Osteoblast (primary cell): ENCODE measurements around the gene CAPZB. TPM values are rescaled to one million over a fixed set of nuclear protein-coding genes. Genes with fewer than 3 reads are reported as not detected.

ENCODE experiments used
- DNase-seq: peaks from one replicate; pipeline ENCODE4 v3.0.0; 2011; ENCODE audit warnings: low spot score, mixed read lengths; ENCODE audit not compliant: insufficient read length; ENCODE audit errors: missing footprints
- H2AFZ ChIP-seq: 2 replicates; pipeline ENCODE4 v1.6.0; 2011; ENCODE audit warnings: mild to moderate bottlenecking, low read length
- H3K27ac ChIP-seq: 2 replicates; pipeline ENCODE4 v1.5.1; 2011; ENCODE audit warnings: mild to moderate bottlenecking, low read depth, low read length, moderate library complexity
- H3K27me3 ChIP-seq: 2 replicates; pipeline ENCODE4 v1.6.0; 2012; ENCODE audit warnings: mild to moderate bottlenecking, control low read depth, inconsistent platforms, low read length, moderate library complexity; ENCODE audit not compliant: insufficient read depth
- H3K36me3 ChIP-seq: 2 replicates; pipeline ENCODE4 v1.5.1; 2011; ENCODE audit warnings: mild to moderate bottlenecking, low read length, control low read depth, moderate library complexity; ENCODE audit not compliant: insufficient read depth
- H3K4me1 ChIP-seq: 2 replicates; pipeline ENCODE4 v1.5.1; 2011; ENCODE audit warnings: mild to moderate bottlenecking, low read length, control low read depth, moderate library complexity; ENCODE audit not compliant: insufficient read depth
- H3K4me2 ChIP-seq: 2 replicates; pipeline ENCODE4 v1.6.0; 2011; ENCODE audit warnings: mild to moderate bottlenecking, low read length; ENCODE audit not compliant: insufficient read depth
- H3K4me3 ChIP-seq: fragments of 200-600 bp; sonication (generic); 3 replicates; pipeline ENCODE4 v1.5.1; 2012; ENCODE audit warnings: mild to moderate bottlenecking, low read length, inconsistent platforms; ENCODE audit not compliant: insufficient read depth
- H3K79me2 ChIP-seq: 2 replicates; pipeline ENCODE4 v1.6.0; 2012; ENCODE audit warnings: mild to moderate bottlenecking, low read length, control low read depth, inconsistent platforms; ENCODE audit not compliant: insufficient read depth
- H3K9me3 ChIP-seq: 2 replicates; pipeline ENCODE4 v1.5.1; 2011; ENCODE audit warnings: low read depth, low read length, control low read depth
- H4K20me1 ChIP-seq: 2 replicates; pipeline ENCODE4 v1.6.0; 2012; ENCODE audit warnings: mild to moderate bottlenecking, low read length, control low read depth; ENCODE audit not compliant: insufficient read depth
- total RNA-seq: library from RNA; depleted of rRNA; stranded (reverse); fragments of >200 nt; gene quantifications from 2 replicates; pipeline ENCODE4 v1.2.3, GENCODE V29; 2012
- TF ChIP-seq, protein P1 (sequence below): IDR thresholded peaks from 2 replicates; pipeline ENCODE4 v1.5.1; 2011; ENCODE audit warnings: mild to moderate bottlenecking, low read depth, low read length, moderate library complexity; ENCODE audit errors: extremely low read depth

The CAPZB gene
- total RNA-seq, 1 donor: 217 TPM

DNA sequence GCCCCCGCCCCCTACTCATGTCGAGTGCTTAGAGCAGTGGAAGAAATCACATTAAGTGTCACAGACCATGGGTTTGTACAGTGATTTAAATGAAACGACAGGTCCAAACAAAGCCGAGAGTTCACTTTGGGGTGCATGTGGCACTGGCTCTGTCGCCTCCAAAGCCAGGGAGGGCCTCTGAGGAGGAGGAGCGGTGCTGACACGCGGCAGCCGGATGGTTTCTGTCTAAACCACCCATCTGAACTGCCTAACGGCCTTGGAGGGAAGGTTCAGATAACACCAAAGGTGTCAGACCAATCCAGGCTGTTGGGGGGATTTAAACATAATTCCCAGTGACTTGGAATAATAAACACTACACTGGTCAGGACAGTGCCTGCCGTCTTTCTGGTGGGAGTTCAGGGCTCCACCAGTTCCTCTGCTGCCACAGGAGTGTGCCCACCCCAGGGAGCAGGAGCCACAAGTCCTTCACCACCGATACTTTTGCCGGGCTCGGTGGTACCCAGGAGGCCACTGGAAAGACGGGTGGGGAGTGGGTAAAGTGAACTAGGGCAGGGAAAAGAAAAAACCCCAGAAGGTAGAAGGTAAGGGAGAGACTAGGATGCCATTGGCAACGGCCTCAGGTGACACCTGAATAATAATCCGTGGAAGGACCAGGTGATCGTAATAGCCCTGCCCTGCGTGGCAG lies 95.0 kb downstream of the CAPZB start:
- Histone ChIP-seq H3K27ac (peak overlapping the region; percentile 72), H3K36me3 (peaks cover 13% of the 10 kb centered on the region), H3K9me3 (no peaks in the 10 kb centered on the region), H3K4me1 (peaks cover 27% of the 10 kb centered on the region), H2AFZ (no peak overlapping the region), H3K4me2 (no peak overlapping the region), H3K79me2 (peaks cover 96% of the 10 kb centered on the region), H3K4me3 (no peak overlapping the region), H3K27me3 (no peaks in the 10 kb centered on the region), H4K20me1 (peaks cover 55% of the 10 kb centered on the region)
- TF ChIP-seq, protein P1, sequence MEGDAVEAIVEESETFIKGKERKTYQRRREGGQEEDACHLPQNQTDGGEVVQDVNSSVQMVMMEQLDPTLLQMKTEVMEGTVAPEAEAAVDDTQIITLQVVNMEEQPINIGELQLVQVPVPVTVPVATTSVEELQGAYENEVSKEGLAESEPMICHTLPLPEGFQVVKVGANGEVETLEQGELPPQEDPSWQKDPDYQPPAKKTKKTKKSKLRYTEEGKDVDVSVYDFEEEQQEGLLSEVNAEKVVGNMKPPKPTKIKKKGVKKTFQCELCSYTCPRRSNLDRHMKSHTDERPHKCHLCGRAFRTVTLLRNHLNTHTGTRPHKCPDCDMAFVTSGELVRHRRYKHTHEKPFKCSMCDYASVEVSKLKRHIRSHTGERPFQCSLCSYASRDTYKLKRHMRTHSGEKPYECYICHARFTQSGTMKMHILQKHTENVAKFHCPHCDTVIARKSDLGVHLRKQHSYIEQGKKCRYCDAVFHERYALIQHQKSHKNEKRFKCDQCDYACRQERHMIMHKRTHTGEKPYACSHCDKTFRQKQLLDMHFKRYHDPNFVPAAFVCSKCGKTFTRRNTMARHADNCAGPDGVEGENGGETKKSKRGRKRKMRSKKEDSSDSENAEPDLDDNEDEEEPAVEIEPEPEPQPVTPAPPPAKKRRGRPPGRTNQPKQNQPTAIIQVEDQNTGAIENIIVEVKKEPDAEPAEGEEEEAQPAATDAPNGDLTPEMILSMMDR: no peak
- DNase-seq: no peak

DNA sequence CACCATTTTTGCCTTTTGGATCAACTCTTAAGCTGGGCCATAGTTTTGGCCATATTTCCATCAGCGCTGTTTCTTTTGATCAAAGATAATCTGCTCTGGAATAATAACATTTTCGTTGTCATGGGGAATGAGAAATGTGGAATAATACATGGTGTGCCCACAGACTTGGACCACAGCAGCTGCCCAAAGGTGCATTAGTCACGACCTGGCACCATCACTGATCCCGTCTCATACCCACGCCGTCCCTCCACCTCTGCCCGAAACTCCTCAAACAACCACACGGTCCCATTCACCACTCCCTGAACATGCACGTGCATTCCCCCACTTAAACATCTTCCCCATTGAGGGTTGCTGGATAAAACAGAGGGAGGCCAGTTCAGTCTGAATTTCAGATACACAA lies 96.4 kb downstream of the CAPZB start:
- Histone ChIP-seq H2AFZ (no peak overlapping the region), H3K9me3 (no peaks in the 10 kb centered on the region), H3K4me2 (no peak overlapping the region), H3K27me3 (no peaks in the 10 kb centered on the region), H3K79me2 (peaks cover 96% of the 10 kb centered on the region), H3K36me3 (peaks cover 22% of the 10 kb centered on the region), H3K4me3 (no peak overlapping the region), H3K27ac (peak overlapping the region; percentile 30), H4K20me1 (peaks cover 50% of the 10 kb centered on the region), H3K4me1 (peaks cover 31% of the 10 kb centered on the region)
- TF ChIP-seq, protein P1: no peak
- no peak for DNase-seq

DNA sequence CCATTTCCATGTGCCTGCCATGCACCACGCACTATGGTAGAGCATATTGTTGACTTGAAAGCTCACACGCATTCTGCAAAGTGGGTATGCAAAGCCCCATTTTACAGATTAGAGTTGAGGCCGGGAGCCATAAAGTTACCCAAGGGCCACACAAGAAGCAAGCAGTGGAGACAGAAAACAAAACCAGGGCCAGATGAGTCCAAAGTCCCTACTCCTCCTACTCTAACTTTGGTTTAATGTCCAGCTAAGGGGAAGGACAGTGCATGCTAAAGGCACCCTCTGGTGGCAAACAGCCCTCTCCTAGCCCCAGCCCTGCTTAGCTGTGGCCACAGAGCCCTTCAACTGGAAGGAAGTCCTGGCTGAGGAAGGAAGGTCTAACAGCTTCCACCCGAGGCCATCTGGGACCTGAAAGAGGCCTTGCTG lies 98.3 kb downstream of the CAPZB start:
- peaks cover 50% of the 10 kb centered on the region for H4K20me1 ChIP-seq
- H3K27me3 ChIP-seq: no peaks in the 10 kb centered on the region
- no peak for DNase-seq
- H3K36me3 ChIP-seq: peaks cover 37% of the 10 kb centered on the region
- H3K4me2 ChIP-seq: no peak overlapping the region
- H3K9me3 ChIP-seq: no peaks in the 10 kb centered on the region
- no peak overlapping the region for H2AFZ ChIP-seq
- no peak overlapping the region for H3K4me3 ChIP-seq
- TF ChIP-seq, protein P1: no peak
- peak overlapping the region; percentile 65 for H3K27ac ChIP-seq
- peaks cover 92% of the 10 kb centered on the region for H3K79me2 ChIP-seq
- H3K4me1 ChIP-seq: peaks cover 31% of the 10 kb centered on the region

DNA sequence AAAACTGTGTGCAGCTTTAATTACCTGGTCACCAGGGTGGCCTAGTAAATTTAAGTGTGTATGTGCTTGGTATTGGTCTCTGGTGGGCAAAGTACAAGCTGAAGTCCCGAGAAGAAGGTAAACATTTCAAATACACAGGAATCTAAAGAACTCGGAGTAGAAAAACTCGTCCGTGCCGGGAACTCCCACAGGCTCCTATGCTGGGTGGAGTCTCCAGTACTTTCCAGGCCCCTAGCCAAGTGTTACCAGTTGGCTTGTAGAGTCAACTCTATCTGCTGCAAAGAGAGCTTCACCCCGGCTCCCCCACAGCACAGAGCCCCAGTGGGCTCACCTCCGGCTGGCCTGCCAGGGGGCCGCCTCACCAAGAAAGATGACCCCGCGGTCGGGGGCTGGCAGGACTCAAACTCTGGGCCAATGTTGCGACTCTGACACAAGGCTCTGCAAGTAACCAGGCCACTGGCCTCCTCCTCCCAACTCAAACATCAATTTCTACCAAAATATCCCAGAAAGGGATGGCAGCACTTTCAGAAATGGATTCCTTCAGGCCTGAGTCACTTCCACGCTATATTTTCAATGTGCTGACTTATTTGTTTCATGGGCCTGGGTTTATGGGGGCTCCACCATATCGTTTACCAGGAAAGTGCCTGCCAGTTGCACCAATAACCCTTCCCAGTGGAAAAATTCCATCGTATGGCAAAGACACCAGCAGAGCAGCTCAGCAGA lies 99.3 kb downstream of the CAPZB start:
- Histone ChIP-seq H3K27me3 (no peaks in the 10 kb centered on the region), H3K36me3 (peaks cover 41% of the 10 kb centered on the region), H3K79me2 (peaks cover 85% of the 10 kb centered on the region), H3K9me3 (no peaks in the 10 kb centered on the region), H4K20me1 (peaks cover 50% of the 10 kb centered on the region), H3K4me1 (peaks cover 26% of the 10 kb centered on the region), H3K27ac (peak overlapping the region; percentile 65), H2AFZ (no peak overlapping the region), H3K4me2 (peak overlapping the region; percentile 43), H3K4me3 (no peak overlapping the region)
- peak; percentile 95 for DNase-seq
- TF ChIP-seq, protein P1: no peak
